Measurements from ENCODE around the gene ZBTB24. TPM values are rescaled to one million over a fixed set of nuclear protein-coding genes. Genes with fewer than 3 reads are reported as not detected.

The ZBTB24 gene
- total and polyA plus RNA-seq, 2 donors from 2014 or later: 3.1 to 12.0 TPM

DNA sequence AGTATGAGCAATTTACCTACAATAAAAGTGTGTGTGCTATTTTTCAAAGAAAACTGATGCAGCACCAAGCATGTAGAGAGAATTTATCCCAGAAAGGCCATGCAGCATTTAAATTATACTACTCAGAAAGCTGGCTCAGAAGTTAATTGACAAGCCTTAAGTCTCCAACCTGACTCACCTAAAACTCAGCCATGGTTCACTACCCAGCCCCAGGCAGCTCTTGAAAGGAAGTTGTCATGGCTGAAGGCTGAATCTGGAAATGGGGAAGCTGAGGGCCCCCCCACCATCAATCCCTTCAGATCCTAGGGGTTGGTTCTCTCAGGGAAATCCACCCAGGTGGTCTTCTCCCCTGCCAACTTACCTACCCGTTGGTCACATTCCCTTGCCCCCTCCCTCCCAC, 62.3 kb downstream of the ZBTB24 start:
- H3K27me3 ChIP-seq (ENCODE audit: control insufficient read depth, insufficient read depth, low read length): no peaks in the 10 kb centered on the region
- DNase-seq: peak in 3 of 5 donors; percentile 28 to 72 (median 58)
- TF ChIP-seq CTCF (IDR thresholded peaks at IDR 0.05; ENCODE audit: borderline replicate concordance, extremely low read depth, insufficient read depth): no peak
- H3K27ac ChIP-seq (ENCODE audit: low read depth in 2 of 2, low read length in 2 of 2): peak overlapping the region in 1 of 2 donors; percentile 55
- H3K4me1 ChIP-seq (ENCODE audit: control insufficient read depth in 2 of 3, insufficient read depth in 2 of 3, low read depth in 1 of 3, low read length in 3 of 3): peaks cover 0 to 5% (median 4%) of the 10 kb centered on the region in 3 donors
- no peak overlapping the region for H3K4me3 ChIP-seq (ENCODE audit: low read length in 3 of 3)
- no peak for FAIRE-seq
- no peak overlapping the region for H3K9ac ChIP-seq (ENCODE audit: low read length in 3 of 3)
- H3K9me3 ChIP-seq (ENCODE audit: control insufficient read depth in 2 of 3, insufficient read depth in 1 of 3, low read length in 3 of 3): no peaks in the 10 kb centered on the region
- intact Hi-C loops (cut with DNase I): no loop called here
- H3K36me3 ChIP-seq (ENCODE audit: control insufficient read depth in 2 of 3, insufficient read depth in 3 of 3, low read length in 3 of 3): no peaks in the 10 kb centered on the region

DNA sequence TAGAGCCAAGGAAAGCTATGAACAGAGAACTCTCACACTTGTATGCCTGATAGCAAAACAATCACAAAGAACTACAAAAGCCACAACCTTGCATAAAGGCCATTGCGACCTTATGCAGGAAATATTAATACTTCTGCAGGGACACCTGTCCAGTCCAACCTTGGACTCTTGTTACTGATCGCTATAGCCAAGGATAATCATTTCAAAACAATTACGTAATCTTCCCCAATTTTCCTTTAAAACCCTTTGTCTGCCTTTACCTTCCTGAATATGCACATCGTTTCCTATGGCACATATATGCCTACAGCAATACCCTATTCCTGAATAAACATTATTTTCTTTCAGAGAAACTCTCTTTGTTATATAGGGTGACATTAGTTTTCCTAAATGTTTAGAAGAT, 65.4 kb downstream of the ZBTB24 start:
- Histone ChIP-seq H3K36me3 (ENCODE audit: control insufficient read depth in 2 of 3, insufficient read depth in 3 of 3, low read length in 3 of 3) (no peaks in the 10 kb centered on the region), H3K4me1 (ENCODE audit: control insufficient read depth in 2 of 3, insufficient read depth in 2 of 3, low read depth in 1 of 3, low read length in 3 of 3) (peaks cover 0 to 4% (median 0%) of the 10 kb centered on the region in 3 donors), H3K9me3 (ENCODE audit: control insufficient read depth in 2 of 3, insufficient read depth in 1 of 3, low read length in 3 of 3) (no peaks in the 10 kb centered on the region), H3K27ac (ENCODE audit: low read depth in 2 of 2, low read length in 2 of 2) (no peak overlapping the region), H3K27me3 (ENCODE audit: control insufficient read depth, insufficient read depth, low read length) (no peaks in the 10 kb centered on the region), H3K9ac (ENCODE audit: low read length in 3 of 3) (no peak overlapping the region), H3K4me3 (ENCODE audit: low read length in 3 of 3) (no peak overlapping the region)
- TF ChIP-seq CTCF (IDR thresholded peaks at IDR 0.05; ENCODE audit: borderline replicate concordance, extremely low read depth, insufficient read depth): no peak
- intact Hi-C loops (cut with DNase I): no loop called here
- FAIRE-seq (no peak), DNase-seq (no peak)

Other genes with a start within 250 kb of the ZBTB24 start
- 267 TPM for gene CD164, start 100.8 kb downstream of the ZBTB24 start, total RNA-seq
- gene CD164, start 100.8 kb downstream of the ZBTB24 start, polyA plus RNA-seq (ENCODE audit: insufficient read depth, low read depth, low replicate concordance): 205 TPM
- gene PPIL6, start 42.6 kb downstream of the ZBTB24 start, total RNA-seq: 8.4 TPM
- 6.0 TPM for gene PPIL6, start 42.6 kb downstream of the ZBTB24 start, polyA plus RNA-seq (ENCODE audit: insufficient read depth, low read depth, low replicate concordance)
- 17.4 TPM for gene SMPD2, start 42.5 kb downstream of the ZBTB24 start, total RNA-seq
- gene SMPD2, start 42.5 kb downstream of the ZBTB24 start, polyA plus RNA-seq (ENCODE audit: insufficient read depth, low read depth, low replicate concordance): 14.7 TPM
- gene MICAL1, start 27.4 kb downstream of the ZBTB24 start, total RNA-seq: 38.7 TPM
- gene MICAL1, start 27.4 kb downstream of the ZBTB24 start, polyA plus RNA-seq (ENCODE audit: insufficient read depth, low read depth, low replicate concordance): 13.7 TPM
- 10.9 TPM for gene AK9, start 208.0 kb upstream of the ZBTB24 start, total RNA-seq
- gene AK9, start 208.0 kb upstream of the ZBTB24 start, polyA plus RNA-seq (ENCODE audit: insufficient read depth, low read depth, low replicate concordance): 4.6 TPM
- gene FIG4, start 208.1 kb upstream of the ZBTB24 start, total RNA-seq: 17.8 TPM
- 13.1 TPM for gene FIG4, start 208.1 kb upstream of the ZBTB24 start, polyA plus RNA-seq (ENCODE audit: insufficient read depth, low read depth, low replicate concordance)